GM21447 (cell line): Measurements from ENCODE around the gene EPYC.

Experiments
- ATAC-seq: cut with Tn5 transposase; IDR thresholded peaks from one replicate; pipeline ENCODE4 v1.9.1; 2021; ENCODE audit not compliant: unreplicated experiment

EPYC gene

GRCh38 chr12:91004872-91005271 is at the start of gene EPYC:
TSS of gene EPYC (minus strand) at chr12:91004972. CDS start at chr12:91002565, 2,407 bp downstream.
- no peak for ATAC-seq

GRCh38 chr12:91053951-91054715 is 49.4 kb upstream of the EPYC start:
- ATAC-seq = no peak

- ATAC-seq = no peak
Measured at GRCh38 chr12:91052026-91052425, 47.3 kb upstream of the EPYC start.

- no peak for ATAC-seq
Measured at GRCh38 chr12:91044586-91044985, 39.8 kb upstream of the EPYC start.

GRCh38 chr12:91043408-91043807 is 38.6 kb upstream of the EPYC start:
- no peak for ATAC-seq

GRCh38 chr12:91040096-91040755 is 35.5 kb upstream of the EPYC start:
- no peak for ATAC-seq

- ATAC-seq = no peak
Measured at GRCh38 chr12:91037276-91037675, 32.5 kb upstream of the EPYC start.

GRCh38 chr12:91033251-91033650 is 28.5 kb upstream of the EPYC start:
- ATAC-seq = no peak

GRCh38 chr12:91023326-91024004 is 18.7 kb upstream of the EPYC start:
- peak; percentile 55 for ATAC-seq

GRCh38 chr12:91021076-91021475 is 16.3 kb upstream of the EPYC start:
- ATAC-seq = no peak

- ATAC-seq = no peak
Measured at GRCh38 chr12:91019455-91019854, 14.7 kb upstream of the EPYC start.

- no peak for ATAC-seq
Measured at GRCh38 chr12:91017511-91018263, 12.9 kb upstream of the EPYC start.

- ATAC-seq = no peak
Measured at GRCh38 chr12:91017043-91017442, 12.3 kb upstream of the EPYC start.

GRCh38 chr12:91009319-91009950 is 4.7 kb upstream of the EPYC start:
- peak; percentile 78 for ATAC-seq

GRCh38 chr12:91007531-91008290 is 2.9 kb upstream of the EPYC start:
- peak; percentile 80 for ATAC-seq

GRCh38 chr12:91003737-91004136 is 1.0 kb downstream of the EPYC start:
- ATAC-seq = no peak

GRCh38 chr12:91001306-91001705 is 3.5 kb downstream of the EPYC start:
- ATAC-seq = no peak

GRCh38 chr12:90999966-91000365 is 4.8 kb downstream of the EPYC start:
- no peak for ATAC-seq

GRCh38 chr12:90999527-90999926 is 5.2 kb downstream of the EPYC start:
- ATAC-seq = no peak

GRCh38 chr12:90995010-90995409 is 9.8 kb downstream of the EPYC start:
- no peak for ATAC-seq
